B cell (primary cell): ENCODE measurements around the gene TCIRG1. TPM values are rescaled to one million over a fixed set of nuclear protein-coding genes. Genes with fewer than 3 reads are reported as not detected.

Source experiments
- ATAC-seq: fragments of 200-7000 bp; cut with Tn5 transposase; one replicate; pipeline ENCODE4 v1.10.0; 2021; ENCODE audit warnings: low read depth, mild to moderate bottlenecking, moderate number of reproducible peaks, moderate library complexity
- CTCF ChIA-PET: fragments of 350-600 bp; sonication (Branson Sonifier 250); formaldehyde crosslinking; loops from one replicate; lab custom pipeline; 2021; ENCODE audit warnings: antibody characterized with exemption, inconsistent platforms; lab: Charles Lee
- POLR2A ChIA-PET: fragments of 350-600 bp; sonication (Branson Sonifier 250); formaldehyde crosslinking; loops from one replicate; lab custom pipeline; 2021; ENCODE audit warnings: antibody characterized with exemption; lab: Charles Lee
- DNase-seq: peaks from one replicate; pipeline ENCODE4 v3.0.0; 2013
- H2AFZ ChIP-seq: 2 replicates; pipeline ENCODE4 v1.6.1; 2012; ENCODE audit warnings: mild to moderate bottlenecking, low read depth, low read length; ENCODE audit not compliant: insufficient read depth, poor library complexity, severe bottlenecking
- H3K27ac ChIP-seq, 2 donors: 1 replicate in 1 of 2; 2 replicates in 1 of 2; pipeline ENCODE4 v1.5.1; 2012 to 2013; ENCODE audit warnings: low read length in 2 of 2, mild to moderate bottlenecking in 2 of 2, moderate library complexity in 1 of 2
- H3K27me3 ChIP-seq, 4 experiments: fragments of 200-600 bp in 1 of 4; sonication (generic) in 1 of 4; replicated peaks in 1 of 4; 1 replicate in 2 of 4; 2 replicates in 2 of 4; pipeline versions ENCODE4 v1.6.1 to v1.7.0; 2013 to 2016; ENCODE audit warnings: low read length in 3 of 4, mild to moderate bottlenecking in 2 of 4, mixed read lengths in 1 of 4, moderate library complexity in 1 of 4; ENCODE audit not compliant: insufficient read depth in 4 of 4, control insufficient read depth in 3 of 4; ENCODE audit errors: control extremely low read depth in 1 of 4
- H3K36me3 ChIP-seq, 2 experiments: replicated peaks in 1 of 2; 1 replicate in 1 of 2; 2 replicates in 1 of 2; pipeline versions ENCODE4 v1.6.1 to v1.7.1; 2013; ENCODE audit warnings: low read length in 1 of 2; ENCODE audit not compliant: insufficient read depth in 2 of 2, control insufficient read depth in 1 of 2; ENCODE audit errors: control extremely low read depth in 1 of 2, extremely low read depth in 1 of 2
- H3K4me1 ChIP-seq, 2 donors: fragments of 200-600 bp in 1 of 2; sonication (generic) in 1 of 2; 1 replicate in 1 of 2; 2 replicates in 1 of 2; pipeline versions ENCODE4 v1.5.1 to v1.6.1; 2013 to 2017; ENCODE audit warnings: low read length in 2 of 2; ENCODE audit not compliant: control insufficient read depth in 2 of 2, insufficient read depth in 2 of 2
- H3K4me2 ChIP-seq: replicated peaks from 2 replicates; pipeline ENCODE3; 2012; ENCODE audit warnings: mild to moderate bottlenecking, low read depth, low read length; ENCODE audit not compliant: poor library complexity, severe bottlenecking
- H3K4me3 ChIP-seq, 5 experiments: fragments of 200-600 bp in 1 of 5; sonication (generic) in 1 of 5; 1 replicate in 3 of 5; 2 replicates in 2 of 5; pipeline versions ENCODE4 v1.5.1 to v1.7.0; 2011 to 2016; ENCODE audit warnings: low read length in 4 of 5, mild to moderate bottlenecking in 4 of 5, low read depth in 2 of 5, control low read depth in 1 of 5, moderate library complexity in 1 of 5; ENCODE audit not compliant: insufficient read depth in 1 of 5; ENCODE audit errors: control extremely low read depth in 1 of 5, extremely low read depth in 1 of 5
- H3K79me2 ChIP-seq: fragments of 200-600 bp; sonication (generic); one replicate; pipeline ENCODE4 v1.6.0; 2016; ENCODE audit warnings: low read length; ENCODE audit not compliant: control insufficient read depth, insufficient read depth
- H3K9ac ChIP-seq: fragments of 200-600 bp; sonication (generic); 2 replicates; pipeline ENCODE4 v1.6.1; 2017; ENCODE audit warnings: mild to moderate bottlenecking, low read length, moderate library complexity
- H3K9me3 ChIP-seq, 3 donors: one replicate each; pipeline versions ENCODE4 v1.6.1 to v1.7.1; 2013; ENCODE audit warnings: low read length in 2 of 3; ENCODE audit not compliant: control insufficient read depth in 2 of 3, insufficient read depth in 1 of 3; ENCODE audit errors: control extremely low read depth in 1 of 3
- H4K20me1 ChIP-seq: 2 replicates; pipeline ENCODE4 v1.6.0; 2012; ENCODE audit warnings: mild to moderate bottlenecking, low read length; ENCODE audit not compliant: insufficient read depth, control insufficient read depth, poor library complexity, severe bottlenecking
- H3K27ac Mint-ChIP-seq: one replicate; pipeline ENCODE4 v1.8.0; 2021; ENCODE audit warnings: mixed read lengths
- H3K27me3 Mint-ChIP-seq: one replicate; pipeline ENCODE4 v1.8.0; 2021; ENCODE audit warnings: mixed read lengths
- H3K4me1 Mint-ChIP-seq: one replicate; pipeline ENCODE4 v1.8.0; 2021; ENCODE audit warnings: mixed read lengths
- H3K4me3 Mint-ChIP-seq: one replicate; pipeline ENCODE4 v1.8.0; 2021; ENCODE audit warnings: mixed read lengths
- H3K9me3 Mint-ChIP-seq: one replicate; pipeline ENCODE4 v1.8.0; 2022; ENCODE audit warnings: mixed read lengths; ENCODE audit not compliant: insufficient read depth
- CTCF ChIP-seq: fragments of 200-600 bp; IDR thresholded peaks from one replicate; pipeline ENCODE4 v1.8.0; 2022; ENCODE audit warnings: antibody characterized with exemption, mild to moderate bottlenecking
- EZH2 ChIP-seq: IDR thresholded peaks from 2 replicates; pipeline ENCODE4 v1.6.1; 2012; ENCODE audit warnings: borderline replicate concordance, low read depth, mild to moderate bottlenecking, moderate library complexity, low read length; ENCODE audit not compliant: insufficient read depth, poor library complexity, severe bottlenecking
- WGBS: methylation state at CpG from one replicate; pipeline ENCODE4 v1.1.5; 2013; ENCODE audit warnings: missing lambda C conversion rate; ENCODE audit not compliant: insufficient coverage; 5-methylcytosine and 5-hydroxymethylcytosine counted together
- intact Hi-C: fragments of 100-400 bp; cut with micrococcal nuclease; formaldehyde crosslinking; loops from one replicate; pipeline ENCODE4 v1.10.0; 2022
- polyA plus RNA-seq: library from polyadenylated mRNA; depleted of rRNA; stranded (reverse); fragments of >200 nt; gene quantifications from 2 replicates; pipeline ENCODE4 v1.2.3, GENCODE V29; 2012
- total RNA-seq, 2 donors: library from RNA; stranded (reverse); fragments of 120-200 nt in 1 of 2; gene quantifications; 1 replicate in 1 of 2; 2 replicates in 1 of 2; pipeline versions ENCODE4 v1.2.3 to v1.2.4, GENCODE V29; 2013 to 2022

TCIRG1 gene
- total and polyA plus RNA-seq, 2 donors (not counting 1 experiment from before 2014, with no cell fraction given): 305 to 725 TPM

- CTCF ChIA-PET: interaction anchor here (1.1 kb wide), 1 partner anchor 192 kb away, joined by 3 read pairs; no protein-coding TSS in a partner anchor
- H3K79me2 ChIP-seq: peaks cover 5% of the 10 kb centered on the region
- Mint-ChIP-seq H3K4me1 (peaks cover 10% of the 10 kb centered on the region), H3K9me3 (no peaks in the 10 kb centered on the region), H3K27me3 (peaks cover 1% of the 10 kb centered on the region), H3K27ac (no peak overlapping the region), H3K4me3 (no peak overlapping the region)
- no peak for TF ChIP-seq EZH2
- no peak for TF ChIP-seq CTCF
- no peak overlapping the region for H3K27ac ChIP-seq
- POLR2A ChIA-PET: no interaction called here
- H3K4me3 ChIP-seq: no peak overlapping the region
- H3K9me3 ChIP-seq: no peaks in the 10 kb centered on the region
- no peaks in the 10 kb centered on the region for H4K20me1 ChIP-seq
- no peak overlapping the region for H3K4me2 ChIP-seq
- no peak overlapping the region for H2AFZ ChIP-seq
- WGBS: 98% methylated on average over 4 of the region's 8 CpGs
- intact Hi-C loops: no loop called here
- ATAC-seq: no peak
- H3K27me3 ChIP-seq: no peaks in the 10 kb centered on the region
- no peak overlapping the region for H3K9ac ChIP-seq
- no peaks in the 10 kb centered on the region for H3K36me3 ChIP-seq
- peaks cover 10 to 11% of the 10 kb centered on the region in 2 donors for H3K4me1 ChIP-seq
- DNase-seq: no peak
Measured at GRCh38 chr11:68015467-68015866, 23.4 kb upstream of the TCIRG1 start.

GRCh38 chr11:68016161-68016903 is 22.5 kb upstream of the TCIRG1 start:
- Mint-ChIP-seq H3K9me3 (no peaks in the 10 kb centered on the region), H3K4me3 (no peak overlapping the region), H3K4me1 (peaks cover 4% of the 10 kb centered on the region), H3K27ac (no peak overlapping the region), H3K27me3 (peaks cover 6% of the 10 kb centered on the region)
- POLR2A ChIA-PET: no interaction called here
- CTCF ChIA-PET: no interaction called here
- Histone ChIP-seq H3K9ac (no peak overlapping the region), H3K79me2 (peaks cover 5% of the 10 kb centered on the region), H2AFZ (no peak overlapping the region), H3K4me3 (no peak overlapping the region), H4K20me1 (no peaks in the 10 kb centered on the region), H3K27ac (no peak overlapping the region), H3K4me1 (peaks cover 1 to 2% of the 10 kb centered on the region in 2 donors), H3K36me3 (no peaks in the 10 kb centered on the region), H3K27me3 (no peaks in the 10 kb centered on the region), H3K9me3 (no peaks in the 10 kb centered on the region), H3K4me2 (no peak overlapping the region)
- TF ChIP-seq EZH2 (no peak), CTCF (no peak)
- intact Hi-C loops: no loop called here
- ATAC-seq: no peak
- 87% methylated on average over 13 of the region's 13 CpGs for WGBS
- DNase-seq: no peak
